Keratinocyte (primary cell): ENCODE results near the gene G3BP2.

Source experiments
- EZH2 ChIP-seq: IDR thresholded peaks from one replicate; pipeline ENCODE4 v1.6.1; 2012; ENCODE audit warnings: inconsistent platforms, mild to moderate bottlenecking, low read length, moderate library complexity
- TF ChIP-seq, protein P1 (sequence below), 3 experiments: IDR thresholded peaks in 1 of 3; conservative IDR thresholded peaks in 1 of 3; optimal IDR thresholded peaks in 1 of 3; 2 replicates in 2 of 3; 3 replicates in 1 of 3; pipeline versions ENCODE3 to v1.5.1; 2011; ENCODE audit warnings: low read length in 3 of 3, mild to moderate bottlenecking in 3 of 3, moderate library complexity in 2 of 3, control low read depth in 1 of 3, inconsistent platforms in 1 of 3; ENCODE audit not compliant: insufficient read depth in 2 of 3; ENCODE audit errors: extremely low read depth in 1 of 3

DNA sequence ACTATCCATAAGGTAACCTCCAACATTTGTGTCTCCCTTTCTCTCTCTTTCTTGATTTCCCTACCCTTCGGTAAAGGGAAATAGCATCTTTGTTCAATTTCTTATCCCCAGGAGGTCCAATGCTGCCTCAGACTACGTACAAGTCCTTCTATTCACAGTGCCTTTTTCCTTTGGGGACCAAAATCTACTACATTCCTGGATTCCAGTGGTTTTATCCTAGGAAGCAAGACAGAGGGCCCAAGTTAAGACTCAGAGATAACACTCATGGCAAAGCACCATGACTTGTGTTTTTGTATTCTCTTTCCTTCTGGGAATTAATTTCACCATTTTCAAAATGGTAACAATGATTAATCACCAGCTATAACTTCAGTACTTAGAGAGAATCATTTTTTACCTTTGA, 10.6 kb downstream of the G3BP2 start:
- TF ChIP-seq, protein P1, sequence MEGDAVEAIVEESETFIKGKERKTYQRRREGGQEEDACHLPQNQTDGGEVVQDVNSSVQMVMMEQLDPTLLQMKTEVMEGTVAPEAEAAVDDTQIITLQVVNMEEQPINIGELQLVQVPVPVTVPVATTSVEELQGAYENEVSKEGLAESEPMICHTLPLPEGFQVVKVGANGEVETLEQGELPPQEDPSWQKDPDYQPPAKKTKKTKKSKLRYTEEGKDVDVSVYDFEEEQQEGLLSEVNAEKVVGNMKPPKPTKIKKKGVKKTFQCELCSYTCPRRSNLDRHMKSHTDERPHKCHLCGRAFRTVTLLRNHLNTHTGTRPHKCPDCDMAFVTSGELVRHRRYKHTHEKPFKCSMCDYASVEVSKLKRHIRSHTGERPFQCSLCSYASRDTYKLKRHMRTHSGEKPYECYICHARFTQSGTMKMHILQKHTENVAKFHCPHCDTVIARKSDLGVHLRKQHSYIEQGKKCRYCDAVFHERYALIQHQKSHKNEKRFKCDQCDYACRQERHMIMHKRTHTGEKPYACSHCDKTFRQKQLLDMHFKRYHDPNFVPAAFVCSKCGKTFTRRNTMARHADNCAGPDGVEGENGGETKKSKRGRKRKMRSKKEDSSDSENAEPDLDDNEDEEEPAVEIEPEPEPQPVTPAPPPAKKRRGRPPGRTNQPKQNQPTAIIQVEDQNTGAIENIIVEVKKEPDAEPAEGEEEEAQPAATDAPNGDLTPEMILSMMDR (optimal IDR thresholded peaks at IDR 0.05 in 1 of 3, IDR thresholded peaks at IDR 0.05 in 1 of 3, conservative IDR thresholded peaks at IDR 0.05 in 1 of 3; ENCODE audit: extremely low read depth in 1 of 3, insufficient read depth in 2 of 3, low read length in 3 of 3) = no peak
- TF ChIP-seq EZH2 = no peak
